H4 (cell line): ENCODE data around the gene SLC66A1. TPM values are rescaled to one million over a fixed set of nuclear protein-coding genes. Genes with fewer than 3 reads are reported as not detected.

Source experiments
- DNase-seq: peaks from one replicate; pipeline ENCODE4 v3.0.0-alpha.2; 2015; ENCODE audit warnings: low spot score
- total RNA-seq: library from RNA; depleted of rRNA; stranded (reverse); fragments of >200 nt; shearing (Covaris generic); gene quantifications from 2 replicates; pipeline ENCODE4 v1.2.3, GENCODE V29; 2014

The SLC66A1 gene
- total RNA-seq, 1 experiment from 2014 or later = 8.8 TPM

- no peak for DNase-seq
Measured at GRCh38 chr1:19360843-19361610, 48.9 kb downstream of the SLC66A1 start.

DNA sequence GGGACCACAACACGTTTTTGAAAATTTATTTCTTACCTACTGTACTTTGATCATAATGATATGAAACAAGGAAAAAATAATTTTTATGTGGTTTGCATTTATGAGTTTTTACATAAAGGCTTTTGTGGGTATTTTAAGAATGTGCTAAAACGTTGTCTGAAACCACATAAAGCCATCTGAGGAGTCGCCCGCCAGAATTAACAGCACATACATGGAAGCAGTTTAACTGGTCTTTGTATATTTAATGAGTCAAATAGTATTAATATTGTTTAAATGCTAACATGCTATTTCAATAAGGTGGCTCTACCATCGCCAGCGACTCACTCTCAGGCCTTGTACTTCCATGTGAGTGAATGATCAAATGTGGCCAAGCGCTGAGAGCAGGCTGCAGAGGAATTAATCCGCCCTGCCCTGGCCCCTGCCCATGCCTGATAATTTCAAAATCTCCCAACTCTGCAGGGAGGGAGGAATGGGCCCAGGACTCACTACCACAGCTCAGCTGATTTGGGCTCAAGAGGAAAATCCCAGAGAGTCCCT, 49.6 kb downstream of the SLC66A1 start:
- DNase-seq = no peak

- no peak for DNase-seq
Measured at GRCh38 chr1:19363536-19364152, 51.5 kb downstream of the SLC66A1 start.

GRCh38 chr1:19365721-19366120, 53.6 kb downstream of the SLC66A1 start:
- DNase-seq = no peak

DNA sequence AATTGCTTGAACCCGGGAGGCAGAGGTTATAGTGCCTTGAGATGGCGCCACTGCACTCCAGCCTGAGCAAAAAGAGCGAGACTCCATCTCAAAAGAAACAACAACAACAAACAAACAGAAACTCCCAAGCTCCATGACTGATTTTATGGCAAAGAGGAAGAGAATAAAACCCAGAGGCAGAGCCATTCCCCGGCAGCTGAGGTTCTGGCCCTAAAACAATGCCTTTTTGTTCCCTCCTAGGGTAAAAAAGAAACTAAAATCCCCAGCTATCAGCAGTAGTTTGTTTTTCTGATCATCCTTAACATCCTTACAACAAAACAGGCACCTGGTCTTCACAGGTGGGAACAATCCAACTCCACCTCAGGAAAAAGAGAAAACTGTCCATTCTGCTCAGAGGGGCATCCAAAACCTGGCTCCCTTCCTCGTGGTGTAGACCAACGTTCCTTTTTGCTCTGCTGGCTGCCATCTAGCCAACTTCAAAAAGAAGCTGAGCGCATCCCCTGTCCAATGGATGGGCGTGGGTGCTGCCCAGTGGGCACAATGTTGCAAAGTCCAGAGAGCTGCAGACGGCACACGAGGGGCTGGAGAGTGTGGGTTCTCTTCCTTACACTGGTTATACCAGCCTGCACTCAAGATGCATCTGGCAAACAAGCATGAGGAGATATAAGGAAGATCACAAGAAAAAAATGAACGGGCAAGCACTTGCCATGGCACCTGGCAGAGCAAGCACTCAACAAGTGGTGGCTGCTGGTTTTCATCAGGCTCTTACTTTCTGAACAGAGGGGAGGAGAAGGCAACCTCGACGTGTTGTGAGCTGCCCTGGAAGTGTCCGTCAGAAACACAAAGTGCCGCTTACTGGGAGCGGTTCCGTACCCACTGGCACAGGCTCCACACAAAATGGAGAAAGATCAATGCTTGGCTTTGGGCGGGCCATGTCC, 54.7 kb downstream of the SLC66A1 start:
- no peak for DNase-seq

DNA sequence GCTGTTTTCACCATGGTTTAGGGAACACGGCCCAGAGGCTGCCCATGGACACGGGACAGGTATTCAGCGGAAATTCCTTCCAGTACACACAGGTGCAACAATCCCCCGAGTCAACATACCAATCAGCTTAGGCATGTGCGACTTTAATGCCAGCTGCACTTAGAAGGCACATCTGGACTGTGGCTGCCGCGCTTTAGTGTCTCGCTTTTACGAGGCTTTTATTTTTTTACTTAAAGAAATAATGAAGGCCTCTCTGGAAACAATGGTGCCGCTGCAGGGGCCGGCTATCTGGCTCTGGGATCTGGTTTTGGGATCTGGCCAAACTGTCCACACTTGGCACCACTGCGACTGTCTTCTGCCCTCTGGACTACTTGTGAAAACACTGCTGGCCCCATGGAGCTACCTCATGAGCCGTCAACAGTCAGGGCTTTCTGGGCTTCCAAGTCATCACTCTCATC, 55.5 kb downstream of the SLC66A1 start:
- DNase-seq = no peak

- no peak for DNase-seq
Measured at GRCh38 chr1:19368050-19368449, 55.9 kb downstream of the SLC66A1 start.

GRCh38 chr1:19368964-19369363, 56.8 kb downstream of the SLC66A1 start:
- no peak for DNase-seq

DNA sequence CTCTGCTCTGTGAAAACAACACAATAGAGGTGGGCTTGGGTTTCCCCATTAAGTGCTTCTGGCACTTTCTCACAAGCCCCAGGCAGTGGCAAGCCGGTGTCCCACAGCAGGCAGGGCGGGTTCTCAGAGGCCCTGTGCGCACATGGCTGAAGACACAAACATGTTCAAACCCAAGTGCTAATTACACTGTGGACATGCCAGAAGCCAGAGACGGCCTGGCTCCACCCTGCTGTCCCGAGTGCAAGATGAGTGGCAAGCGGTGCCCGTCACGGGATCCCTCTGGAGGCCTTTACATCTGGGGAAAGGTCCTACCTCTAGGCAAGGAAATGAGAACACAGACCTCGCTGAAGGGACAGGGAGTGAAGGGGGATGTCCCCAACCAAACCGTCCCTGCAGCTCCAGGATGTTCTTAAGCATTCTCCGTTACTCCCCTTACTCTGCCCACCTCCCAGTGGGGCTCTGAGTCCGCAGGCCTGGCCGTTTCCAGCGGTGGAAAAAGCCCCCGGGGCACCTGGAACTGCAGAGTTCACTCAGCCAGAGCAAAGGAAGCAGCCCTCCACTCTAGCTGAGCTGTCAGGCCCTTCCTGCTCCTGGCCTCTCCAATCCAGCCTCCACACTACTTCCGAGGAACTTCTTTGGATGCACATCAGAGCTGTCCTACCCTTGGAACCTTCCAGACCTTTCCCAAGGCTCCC, 57.4 kb downstream of the SLC66A1 start:
- no peak for DNase-seq

DNA sequence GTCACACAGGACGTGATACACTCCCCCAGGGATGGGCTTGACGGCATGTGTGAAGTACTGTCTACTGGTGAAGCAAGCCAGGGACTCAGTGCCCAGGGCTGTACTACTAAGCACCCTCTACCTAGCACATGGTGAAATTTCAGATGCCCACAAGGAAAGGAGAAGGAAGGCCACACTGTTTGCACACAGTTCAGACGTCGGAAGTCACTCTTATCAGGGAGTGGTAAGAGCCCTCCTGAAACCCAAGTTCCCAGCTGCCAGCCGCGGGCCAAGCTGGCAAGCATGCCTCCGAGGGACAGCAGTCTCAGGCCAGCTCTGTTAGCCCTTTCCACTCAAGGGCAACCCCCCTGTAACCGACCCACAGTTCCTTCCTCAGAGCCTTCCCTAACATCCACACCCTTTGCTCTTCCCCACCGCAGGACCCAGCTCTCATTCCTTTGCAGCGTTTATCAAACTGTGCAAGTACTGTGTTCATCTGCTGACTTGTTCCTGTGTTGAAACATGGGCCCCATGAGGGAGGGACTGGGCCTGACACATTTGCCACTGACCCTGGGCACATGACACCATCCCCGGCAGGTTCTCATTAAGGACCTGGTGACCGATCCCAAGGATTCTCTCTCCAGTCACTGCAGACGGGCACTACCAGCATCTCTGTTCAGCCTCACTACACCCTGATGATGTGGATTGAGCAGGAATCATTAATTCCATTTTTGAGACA, 58.5 kb downstream of the SLC66A1 start:
- no peak for DNase-seq

DNA sequence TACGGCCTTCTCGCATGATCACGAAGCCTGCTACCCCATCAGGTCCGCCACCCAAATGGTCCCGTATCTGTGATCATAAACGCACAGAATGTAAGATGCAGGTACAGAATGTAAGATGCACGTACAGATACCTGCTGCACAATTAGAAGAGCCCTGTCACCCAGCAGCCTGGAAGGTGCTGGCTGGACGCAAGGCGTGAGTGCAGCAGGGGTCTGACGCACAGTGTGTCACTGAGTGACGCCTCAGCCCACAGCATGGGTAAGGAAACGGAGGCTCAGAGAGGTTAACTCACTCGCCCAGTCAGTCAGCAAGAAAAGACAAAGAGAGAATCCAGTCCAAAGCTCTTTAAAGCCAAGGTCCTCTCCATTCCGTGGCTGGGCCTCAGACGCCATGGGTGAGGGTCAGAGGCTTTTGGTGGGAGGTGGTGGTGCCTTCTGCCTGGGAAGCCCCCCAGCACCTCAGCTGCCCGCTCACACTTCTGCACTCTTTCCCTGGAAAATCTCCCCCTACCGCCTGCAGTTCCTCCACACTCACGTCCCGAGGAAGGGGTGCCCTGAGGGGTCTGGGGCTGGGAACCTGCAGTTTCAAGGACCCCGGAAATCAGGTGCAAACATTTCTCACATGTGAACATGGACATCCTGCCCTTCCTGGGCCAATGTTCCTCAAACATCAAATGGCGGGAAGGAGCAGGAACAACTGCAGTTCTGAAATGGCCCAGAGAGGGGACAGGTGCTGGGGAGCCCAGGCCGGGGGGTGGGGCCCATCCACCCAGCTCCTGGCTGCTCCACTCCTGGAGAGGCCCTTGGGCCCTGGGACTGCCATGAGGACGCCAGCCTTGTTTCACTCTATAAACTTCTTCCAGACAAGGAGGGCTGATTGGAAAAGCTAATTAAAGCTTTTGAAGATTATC, 59.4 kb downstream of the SLC66A1 start:
- DNase-seq = no peak

DNA sequence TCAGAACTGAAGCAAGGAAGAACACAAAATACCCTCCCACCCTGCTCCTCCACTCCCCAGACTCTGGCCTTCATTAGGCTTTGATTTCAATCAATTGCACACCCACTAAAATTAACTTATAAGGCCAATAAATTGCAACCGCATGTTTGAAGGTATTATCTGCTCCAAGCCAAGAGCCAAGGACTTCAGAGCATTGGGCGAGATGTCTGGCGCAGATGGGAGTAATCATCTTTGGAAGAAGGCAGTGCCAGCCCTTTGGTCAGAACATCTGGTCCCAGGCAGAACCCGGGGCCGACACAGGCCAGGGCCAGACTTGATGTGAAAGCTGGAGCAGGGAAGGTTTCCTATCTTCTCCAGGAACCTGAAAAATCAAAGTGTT, 60.0 kb downstream of the SLC66A1 start:
- no peak for DNase-seq

DNA sequence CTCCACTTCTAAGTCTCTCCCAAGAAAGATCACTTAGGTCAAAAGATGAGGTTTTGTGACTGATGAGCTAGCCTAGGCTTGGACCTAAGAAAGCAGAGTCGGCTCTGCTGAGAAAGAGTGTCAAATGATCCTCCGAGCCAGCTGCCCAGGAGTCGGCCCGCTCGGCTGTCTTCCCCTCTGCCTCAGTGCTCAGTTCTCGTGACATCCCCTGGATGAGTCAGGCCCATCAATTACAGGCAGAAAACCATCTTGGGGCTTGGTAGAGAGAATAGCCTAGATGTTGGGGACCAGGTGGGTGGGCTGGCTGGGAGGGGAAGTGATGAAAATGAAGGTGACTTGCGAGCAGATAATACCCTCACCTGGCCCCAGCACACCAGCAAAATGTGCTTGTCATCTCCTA, 60.5 kb downstream of the SLC66A1 start:
- no peak for DNase-seq

- DNase-seq = no peak
Measured at GRCh38 chr1:19373211-19374082, 61.3 kb downstream of the SLC66A1 start.

DNA sequence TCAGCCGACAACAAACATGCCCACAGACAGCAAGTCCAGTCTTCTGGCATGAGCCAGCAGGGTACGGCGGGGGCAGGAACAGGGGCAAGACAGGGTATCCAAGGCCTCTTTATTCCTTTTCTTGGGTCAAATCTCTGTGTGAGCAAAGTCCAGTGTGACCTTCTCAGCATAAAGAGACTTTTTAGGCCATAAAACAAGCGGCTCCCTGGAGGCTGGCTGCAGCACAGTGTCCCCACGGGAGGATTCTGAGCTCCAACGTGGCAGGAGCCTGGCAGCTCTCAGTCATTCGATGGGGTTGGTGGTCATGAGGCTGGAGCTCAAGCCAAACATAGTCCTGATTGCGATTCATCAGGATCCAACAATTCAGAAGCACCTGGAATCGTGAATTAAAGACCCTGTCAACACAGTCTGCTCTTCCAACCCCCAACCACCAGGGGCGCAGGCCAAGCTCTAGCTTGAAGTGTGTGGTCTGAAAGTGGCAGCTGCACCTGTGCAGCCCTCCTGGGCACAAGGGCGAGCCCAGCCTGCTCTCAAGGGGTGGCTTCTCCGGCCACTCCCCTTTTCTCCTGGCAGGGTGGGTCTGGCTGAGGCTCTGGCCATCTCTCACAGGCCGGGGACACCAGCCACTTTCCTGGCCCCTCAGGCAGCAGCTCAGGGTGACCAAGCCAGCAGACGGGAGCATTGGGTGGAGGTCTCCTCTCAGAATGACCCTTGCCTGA, 62.1 kb downstream of the SLC66A1 start:
- DNase-seq = no peak

GRCh38 chr1:19374926-19375325, 62.8 kb downstream of the SLC66A1 start:
- DNase-seq = no peak

- DNase-seq = no peak
Measured at GRCh38 chr1:19375631-19376400, 63.7 kb downstream of the SLC66A1 start.
